GDM1 (cell line): Measurements from ENCODE around the gene GSTM5.
"Not testable (repeated sequence)": the region's sequence is repeated elsewhere in the genome, so short reads cannot be mapped to it uniquely, and the experiment has no call there.

Experiments
- DNase-seq: peaks from one replicate; lab custom pipeline; 2025; lab: John Stamatoyannopoulos, UW

The GSTM5 gene

GRCh38 chr1:109730666-109731065 is 18.6 kb downstream of the GSTM5 start:
- no peak for DNase-seq

GRCh38 chr1:109732390-109732881 is 20.4 kb downstream of the GSTM5 start:
- no peak for DNase-seq

- DNase-seq = no peak
Observed at GRCh38 chr1:109733236-109733870, 21.3 kb downstream of the GSTM5 start.

GRCh38 chr1:109739738-109740614 is 27.9 kb downstream of the GSTM5 start:
- peak; percentile 46 for DNase-seq

- DNase-seq = no peak
Observed at GRCh38 chr1:109740615-109741373, 28.7 kb downstream of the GSTM5 start, which contains the start of gene GSTM3. Gene GSTM3, minus strand, starts transcription at chr1:109741038. Its CDS starts 751 bp downstream, at chr1:109740287.

GRCh38 chr1:109748311-109748710 is 36.3 kb downstream of the GSTM5 start:
- DNase-seq = not testable (repeated sequence)

- no peak for DNase-seq
Observed at GRCh38 chr1:109749221-109749620, 37.2 kb downstream of the GSTM5 start.

GRCh38 chr1:109750241-109750882 is 38.3 kb downstream of the GSTM5 start:
- no peak for DNase-seq

GRCh38 chr1:109750920-109751319 is 38.9 kb downstream of the GSTM5 start:
- no peak for DNase-seq

GRCh38 chr1:109751531-109752260 is 39.6 kb downstream of the GSTM5 start:
- DNase-seq = no peak

- no peak for DNase-seq
Observed at GRCh38 chr1:109754738-109755137, 42.7 kb downstream of the GSTM5 start.

GRCh38 chr1:109756325-109756724 is 44.3 kb downstream of the GSTM5 start:
- DNase-seq = not testable (repeated sequence)

GRCh38 chr1:109756848-109757521 is 44.9 kb downstream of the GSTM5 start:
- DNase-seq = no peak

- DNase-seq = no peak
Observed at GRCh38 chr1:109757936-109758786, 46.1 kb downstream of the GSTM5 start.

- no peak for DNase-seq
Observed at GRCh38 chr1:109759513-109760334, 47.7 kb downstream of the GSTM5 start.

GRCh38 chr1:109760581-109761226 is 48.7 kb downstream of the GSTM5 start:
- no peak for DNase-seq

- no peak for DNase-seq
Observed at GRCh38 chr1:109761227-109762038, 49.4 kb downstream of the GSTM5 start.
